Medulla oblongata (tissue), 1 donor: Measurements from ENCODE around the gene RFLNA.

Experiments
- DNase-seq: peaks from one replicate; pipeline ENCODE4 v3.0.0-alpha.2; 2015; ENCODE audit errors: extremely low spot score

The RFLNA gene

DNA sequence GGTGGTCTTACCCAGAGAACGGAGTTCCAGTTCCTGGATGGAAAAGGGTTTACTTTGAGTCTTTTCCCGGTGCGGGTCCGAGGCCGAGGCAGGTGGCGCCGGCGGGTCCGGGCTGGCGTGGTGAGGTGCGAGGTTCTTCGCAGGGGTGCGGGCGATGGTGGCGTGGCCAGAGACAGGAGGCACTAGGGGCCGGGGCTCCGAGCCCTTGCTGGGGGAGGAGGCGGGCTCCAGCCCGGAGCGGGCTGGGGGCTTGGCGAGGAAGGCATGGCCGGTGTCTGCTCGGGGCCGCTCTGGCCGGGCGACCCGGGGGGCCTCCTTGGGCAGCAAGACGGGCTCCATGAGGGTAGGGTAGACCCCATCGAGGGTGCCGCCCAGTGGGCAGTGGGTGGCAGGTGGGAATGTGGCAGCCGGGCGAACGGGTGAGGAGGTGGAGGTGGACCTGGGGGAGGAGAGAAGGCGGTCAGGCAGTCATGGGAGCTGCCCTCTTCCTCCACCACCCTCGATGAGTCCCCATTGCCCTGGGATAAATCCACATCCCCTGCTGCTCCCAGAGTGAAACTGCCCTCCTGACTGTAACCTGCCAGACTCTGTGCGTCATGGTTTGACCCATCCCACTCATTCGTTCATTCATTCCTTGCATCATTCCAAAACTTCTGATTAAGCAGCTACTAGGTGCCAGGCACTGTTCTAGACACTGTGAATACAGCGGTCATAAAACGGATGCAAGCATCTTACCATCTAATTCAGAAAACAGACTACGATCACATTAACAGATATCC lies 42.0 kb downstream of the RFLNA start:
- no peak for DNase-seq

DNA sequence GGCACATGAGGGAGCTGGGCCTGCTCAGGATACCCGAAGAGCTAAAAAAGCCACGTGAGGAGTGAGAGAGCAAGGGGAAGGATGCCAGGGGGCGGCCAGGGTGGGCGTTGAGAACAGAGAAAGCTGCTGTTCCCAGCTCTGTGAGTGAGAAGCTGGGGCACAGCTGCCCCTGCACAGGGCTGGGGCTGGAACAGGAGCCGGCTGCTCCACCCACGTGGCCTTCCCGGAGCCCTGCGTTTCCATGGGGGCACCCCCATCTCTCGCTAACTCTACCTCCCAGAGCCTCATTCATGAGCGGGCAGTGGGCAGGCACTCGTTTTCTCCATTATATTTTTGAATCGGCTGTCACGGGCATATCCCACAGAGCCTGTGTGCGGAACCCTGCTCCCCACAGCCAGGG lies 42.7 kb downstream of the RFLNA start:
- DNase-seq = no peak

DNA sequence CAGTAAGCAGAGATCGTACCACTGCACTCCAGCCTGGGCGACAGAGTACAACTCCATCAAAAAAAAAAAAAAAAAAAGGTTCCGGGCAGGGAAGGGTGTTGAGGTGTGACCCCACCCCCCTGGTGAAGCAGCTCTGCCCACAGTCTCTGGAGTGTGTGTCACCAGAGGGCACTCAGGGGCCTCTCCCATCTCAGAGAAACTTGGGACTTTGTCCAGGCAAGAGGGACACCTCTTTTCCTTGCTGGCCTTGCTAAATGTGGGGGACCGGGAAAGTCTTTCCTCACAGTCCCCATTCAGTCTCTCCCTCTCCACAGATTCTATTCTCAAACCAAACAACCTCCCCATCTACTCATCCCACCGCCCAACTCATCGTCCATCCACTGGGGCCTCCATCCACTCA lies 43.6 kb downstream of the RFLNA start:
- DNase-seq = no peak

DNA sequence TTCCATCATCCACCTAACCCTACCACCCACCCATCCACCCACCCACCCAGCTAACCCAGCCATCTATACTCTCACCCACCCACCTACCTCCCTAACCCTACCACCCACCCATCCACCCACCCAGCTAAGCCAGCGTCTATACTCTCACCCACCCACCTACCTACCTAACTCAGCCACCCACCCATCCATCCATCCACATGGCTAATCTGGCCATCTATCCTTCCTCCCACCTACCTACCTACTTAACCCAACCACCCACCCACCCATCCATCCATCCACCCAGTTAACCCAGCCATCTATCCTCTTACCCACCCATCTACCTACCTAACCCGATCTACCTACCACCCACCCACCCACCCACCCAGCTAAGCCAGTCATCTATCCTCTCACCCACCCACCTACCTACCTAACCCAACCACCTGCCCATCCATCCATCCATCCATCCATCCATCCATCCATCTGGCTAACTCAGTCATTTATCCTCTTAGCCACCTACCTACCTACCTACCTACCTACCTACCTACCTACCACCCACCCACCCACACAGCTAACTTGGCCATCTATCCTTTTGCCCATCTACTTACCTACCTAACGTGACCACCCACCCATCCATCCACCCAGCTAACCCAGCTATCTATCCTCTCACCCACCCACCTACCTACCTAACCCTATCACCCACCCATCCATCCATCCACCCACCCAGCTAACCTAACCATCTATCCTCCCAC lies 44.1 kb downstream of the RFLNA start:
- no peak for DNase-seq

DNA sequence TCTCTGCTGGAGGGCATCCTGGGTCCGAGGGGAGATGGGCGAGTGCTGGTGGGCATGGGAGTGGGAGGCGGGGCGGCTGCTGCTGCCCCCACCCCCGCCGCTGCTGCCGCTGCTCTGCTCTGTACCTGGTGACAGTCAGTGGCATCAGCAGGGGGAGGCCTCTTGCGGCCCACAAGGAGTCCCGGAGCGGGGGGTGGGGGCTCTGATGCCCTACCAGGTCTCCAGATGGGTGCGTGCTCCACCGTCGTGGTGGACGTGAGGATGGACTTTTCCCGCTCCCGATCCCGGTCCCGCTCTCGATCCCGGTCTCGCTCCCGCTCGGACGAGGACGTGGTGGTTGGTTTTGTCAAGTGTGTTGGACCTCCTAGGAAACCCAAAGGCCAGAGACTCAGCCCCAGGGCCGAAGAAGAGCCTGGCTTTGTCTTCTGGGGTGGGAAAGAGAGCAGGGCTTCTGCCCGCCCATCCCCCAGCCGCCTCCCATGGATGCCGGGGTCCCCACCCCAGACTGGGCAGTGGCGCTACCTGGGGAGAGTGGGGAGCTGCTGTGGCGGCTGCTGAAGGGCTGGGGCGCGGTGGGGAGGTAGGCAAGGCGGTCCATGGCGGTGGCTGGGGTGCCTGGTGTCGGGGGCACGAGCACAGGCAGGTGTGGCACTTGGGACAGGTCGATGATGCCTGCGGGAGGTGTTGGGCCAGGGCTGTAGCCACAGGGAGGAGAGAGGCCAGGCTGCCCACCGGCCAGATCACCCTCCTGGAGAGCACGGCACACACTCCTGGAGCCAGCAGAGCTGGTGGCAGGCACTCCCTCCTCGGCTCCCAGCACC lies 45.4 kb downstream of the RFLNA start:
- DNase-seq = no peak

GRCh38 chr12:124341645-124342069 lies 46.8 kb downstream of the RFLNA start:
- no peak for DNase-seq

GRCh38 chr12:124344022-124344421 lies 49.1 kb downstream of the RFLNA start:
- DNase-seq = no peak

DNA sequence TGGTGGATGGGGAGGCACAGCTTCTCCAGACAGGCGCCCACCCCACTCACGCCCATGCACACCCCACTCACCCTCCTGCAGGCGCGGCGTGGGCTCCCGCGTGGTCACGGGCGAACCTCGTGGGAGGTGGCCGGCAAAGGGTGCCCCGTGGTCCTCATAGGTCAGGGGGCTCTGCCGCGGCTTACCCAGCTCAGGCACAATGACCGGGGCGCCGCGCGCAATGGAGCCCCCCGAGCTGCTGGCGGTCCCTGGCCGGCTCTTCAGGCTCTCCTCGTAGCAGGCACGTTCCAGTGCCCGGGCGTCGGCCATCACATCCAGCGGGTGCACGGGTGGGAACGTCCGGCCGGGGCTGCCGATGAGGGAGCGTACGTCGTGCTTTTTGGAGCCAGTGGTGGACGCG lies 49.6 kb downstream of the RFLNA start:
- no peak for DNase-seq

DNA sequence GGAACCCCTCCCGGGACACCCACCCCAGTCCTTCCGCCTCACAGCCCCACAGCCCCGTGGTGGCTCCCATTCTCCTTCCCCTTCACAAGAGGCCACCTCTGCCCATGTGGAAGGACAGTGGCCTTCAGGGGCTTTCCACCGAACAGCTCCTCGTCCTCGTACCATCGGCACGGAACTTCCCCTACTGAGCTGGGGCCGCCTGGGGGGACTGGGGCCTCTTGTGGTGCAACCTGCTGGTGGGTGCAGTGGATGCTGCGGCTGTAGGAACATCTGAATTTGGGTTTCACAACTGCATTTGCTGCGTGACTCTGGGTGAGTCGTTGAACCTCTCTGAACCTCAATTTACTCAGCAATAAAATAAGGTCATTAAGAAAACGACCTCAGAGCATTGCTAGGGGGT lies 50.9 kb downstream of the RFLNA start:
- no peak for DNase-seq

- DNase-seq = no peak
Observed at GRCh38 chr12:124346425-124347168, 51.7 kb downstream of the RFLNA start.

- no peak for DNase-seq
Observed at GRCh38 chr12:124347335-124347734, 52.4 kb downstream of the RFLNA start.

DNA sequence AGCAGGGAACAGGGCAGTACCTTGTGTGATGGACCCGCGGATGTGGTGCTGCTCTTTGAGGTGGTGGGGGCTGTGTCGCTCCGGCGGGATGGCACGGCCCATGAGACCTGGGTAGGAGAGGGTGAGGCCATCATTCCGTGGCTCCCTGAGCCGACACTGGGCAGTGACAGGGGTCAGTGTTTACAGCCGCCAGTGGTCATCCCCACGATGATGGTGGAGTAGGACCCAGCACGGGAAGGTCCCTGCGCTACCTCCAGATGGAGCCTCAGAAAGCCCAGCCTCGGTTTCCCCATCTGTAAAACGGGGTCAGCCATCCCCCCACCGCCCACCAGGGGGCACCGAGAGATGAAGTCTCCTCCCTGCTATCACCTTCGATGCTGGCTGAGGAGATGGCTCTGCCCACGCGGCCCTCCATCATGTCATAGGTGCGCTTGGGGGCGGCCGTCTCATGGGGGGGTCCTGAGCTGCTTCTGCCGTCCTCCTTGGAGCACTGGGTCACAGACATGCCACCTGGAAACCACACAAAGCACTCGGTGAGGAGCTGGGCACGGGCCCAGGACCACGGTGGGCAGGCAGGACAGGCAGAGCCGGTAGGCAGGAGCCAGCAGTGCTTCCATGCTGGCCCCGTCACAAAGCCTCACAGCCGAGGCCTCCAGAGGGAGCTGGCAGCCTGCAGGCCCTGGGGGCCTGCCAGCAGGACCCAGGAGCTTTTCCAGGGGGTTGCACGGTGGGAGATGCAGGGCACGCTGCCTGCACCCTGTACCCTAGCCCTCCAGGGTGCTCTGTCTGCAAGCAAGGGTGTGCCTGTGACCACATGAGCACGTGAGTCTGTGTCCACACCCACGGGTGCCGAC lies 53.1 kb downstream of the RFLNA start:
- DNase-seq = no peak

DNA sequence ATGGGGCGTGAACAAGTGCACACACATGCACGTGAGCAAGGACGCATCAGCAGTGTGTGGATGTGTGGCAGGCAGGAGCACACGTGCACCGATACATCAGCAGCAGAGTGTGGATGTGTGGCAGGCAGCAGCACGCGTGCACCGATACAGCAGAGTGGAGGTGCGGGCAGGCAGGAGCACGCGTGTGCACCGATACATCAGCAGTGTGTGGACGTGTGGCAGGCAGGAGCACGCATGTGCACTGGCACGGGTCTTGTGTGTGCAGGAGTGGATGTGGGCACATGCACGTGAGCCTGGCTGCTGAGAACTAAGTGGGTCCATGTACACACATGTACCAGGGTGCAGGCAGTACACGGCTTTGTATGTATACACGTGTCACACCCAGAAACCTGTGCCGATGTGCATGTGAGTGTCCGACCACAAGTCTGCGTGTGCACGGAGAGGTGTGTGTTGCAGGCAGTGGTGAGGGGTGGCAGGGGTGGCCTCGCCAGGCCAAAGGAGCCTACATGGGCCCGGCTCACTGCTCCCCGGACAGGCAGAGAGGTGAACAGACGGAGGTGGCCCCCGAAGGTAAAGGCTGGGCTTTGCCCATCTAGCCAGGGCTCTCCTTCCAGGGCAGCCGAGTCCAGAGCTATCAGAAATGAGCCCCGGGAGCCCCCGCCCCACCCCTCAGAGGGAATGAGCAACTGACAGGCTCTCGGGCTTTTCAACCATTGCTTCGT lies 53.9 kb downstream of the RFLNA start:
- no peak for DNase-seq

DNA sequence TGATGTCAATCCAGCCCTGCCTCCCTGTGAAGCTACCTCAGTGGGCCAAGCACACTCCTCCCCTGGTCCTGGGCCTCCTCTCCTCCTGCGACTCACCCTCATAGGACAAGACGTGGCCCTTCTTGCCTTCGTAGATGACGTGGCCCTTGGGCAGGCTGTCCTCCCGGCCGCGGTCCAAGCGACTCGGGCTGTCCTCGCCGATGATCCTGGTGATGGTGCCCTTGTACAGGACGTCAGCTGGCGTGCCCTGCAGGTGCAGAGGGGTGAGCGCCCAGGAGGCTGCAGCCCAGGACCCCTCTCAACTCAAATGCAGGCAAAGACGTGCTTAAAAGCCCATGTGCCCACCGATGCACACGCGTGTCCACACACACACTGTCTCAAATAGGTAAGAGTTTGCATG lies 55.6 kb downstream of the RFLNA start:
- DNase-seq = no peak

- DNase-seq = no peak
Observed at GRCh38 chr12:124351422-124351821, 56.5 kb downstream of the RFLNA start.

DNA sequence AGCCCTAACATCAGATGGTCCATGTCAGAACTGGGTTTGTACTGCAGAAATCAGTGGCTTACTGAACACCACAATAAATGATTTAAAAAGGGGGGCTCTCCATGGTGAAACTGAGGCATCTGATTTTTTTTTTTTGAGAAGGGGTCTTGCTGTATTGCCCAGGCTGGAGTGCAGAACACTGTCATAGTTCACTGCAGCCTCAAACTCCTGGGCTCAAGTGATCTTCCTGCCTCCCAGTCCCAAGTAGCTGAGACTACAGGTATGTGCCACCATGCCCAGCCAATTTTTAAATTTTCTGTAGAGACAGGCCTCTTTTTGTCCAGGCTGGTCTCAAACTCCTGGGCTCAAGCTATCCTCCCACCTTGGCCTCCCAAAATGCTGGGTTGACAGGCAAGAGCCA lies 57.4 kb downstream of the RFLNA start:
- DNase-seq = no peak

DNA sequence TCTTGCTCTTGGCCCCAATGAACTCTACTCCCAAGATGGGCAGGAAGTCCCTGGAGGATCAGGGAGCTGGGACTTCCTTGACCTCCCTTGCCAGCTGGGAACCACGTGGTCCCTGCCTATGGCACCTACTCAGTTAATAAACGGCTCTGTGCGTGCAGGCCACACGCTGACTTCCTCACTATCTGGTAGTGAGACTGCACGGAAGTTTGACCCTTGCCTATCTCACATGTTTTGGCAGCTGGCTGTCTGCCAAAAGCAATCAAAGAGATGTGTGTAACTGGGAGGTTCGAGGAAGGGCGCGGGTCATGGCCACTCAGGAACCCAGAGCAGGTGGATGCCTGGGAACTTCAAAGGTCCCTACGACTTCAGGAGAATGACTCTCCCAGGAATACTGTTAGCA lies 57.9 kb downstream of the RFLNA start:
- peak; percentile 46 for DNase-seq

DNA sequence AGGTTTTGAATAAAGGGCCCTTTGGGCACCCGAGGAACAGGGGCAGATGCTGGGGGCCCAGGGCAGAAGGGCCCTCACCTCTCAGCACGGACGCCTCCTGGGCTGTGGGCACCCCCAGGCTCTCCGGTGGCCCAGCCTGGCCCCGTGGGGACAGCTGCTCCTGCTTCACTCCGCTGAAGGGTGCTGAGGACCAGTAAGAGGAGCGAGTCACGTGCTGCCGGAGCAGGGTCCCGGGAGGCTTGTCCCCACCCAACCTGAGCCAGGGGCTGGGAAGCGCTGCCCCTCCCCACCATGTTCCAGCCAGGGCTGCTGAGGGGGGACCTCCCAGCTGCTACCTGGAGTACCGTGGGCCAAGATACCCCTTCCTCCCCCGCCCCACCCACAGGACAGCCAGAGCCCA lies 59.5 kb downstream of the RFLNA start:
- no peak for DNase-seq

- DNase-seq = no peak
Observed at GRCh38 chr12:124356221-124356620, 61.3 kb downstream of the RFLNA start.

- no peak for DNase-seq
Observed at GRCh38 chr12:124357616-124358015, 62.7 kb downstream of the RFLNA start.
